K562 (cell line): ENCODE measurements around the gene NACC1. TPM values are rescaled to one million over a fixed set of nuclear protein-coding genes. Genes with fewer than 3 reads are reported as not detected.
A peak's percentile ranks its signal among the peaks of the same experiment; 100 is the strongest.

Experiments
- ATF7 ChIP-seq: fragments of 450-650 bp; IDR thresholded peaks from 2 replicates; pipeline ENCODE4 v1.7.1; 2014; ENCODE audit warnings: mild to moderate bottlenecking, moderate library complexity
- DPF2 ChIP-seq: fragments of 450-650 bp; IDR thresholded peaks from 2 replicates; pipeline ENCODE4 v1.6.1; 2016
- ETS1 ChIP-seq: conservative IDR thresholded peaks from 2 replicates; pipeline ENCODE4 v1.6.1; 2011; ENCODE audit warnings: low read depth, mild to moderate bottlenecking, low read length; ENCODE audit not compliant: control insufficient read depth
- HDAC1 ChIP-seq, 2 experiments: fragments of 450-650 bp; IDR thresholded peaks; 2 replicates each; pipeline ENCODE4 v1.6.1; 2016 to 2017; ENCODE audit warnings: inconsistent platforms in 1 of 2, mild to moderate bottlenecking in 1 of 2, moderate library complexity in 1 of 2
- HDAC2 ChIP-seq: fragments of 450-650 bp; IDR thresholded peaks from 2 replicates; pipeline ENCODE4 v1.6.1; 2016; ENCODE audit warnings: mild to moderate bottlenecking
- MAZ ChIP-seq, 2 experiments: fragments of 450-650 bp in 1 of 2; sonication (generic) in 1 of 2; formaldehyde crosslinking; IDR thresholded peaks in 1 of 2; conservative IDR thresholded peaks in 1 of 2; 2 replicates each; pipeline versions ENCODE4 v1.4.0 to v1.5.0; 2020; ENCODE audit warnings: mild to moderate bottlenecking in 1 of 2, missing genetic modification reagents in 1 of 2
- MCM7 ChIP-seq, 2 experiments: fragments of 450-650 bp; IDR thresholded peaks; 2 replicates each; pipeline ENCODE4 v1.6.1; 2016 to 2018
- NBN ChIP-seq: fragments of 450-650 bp; IDR thresholded peaks from 2 replicates; pipeline ENCODE4 v1.6.1; 2016; ENCODE audit warnings: low read depth, mild to moderate bottlenecking
- NCOA1 ChIP-seq: fragments of 450-650 bp; IDR thresholded peaks from 2 replicates; pipeline ENCODE4 v1.6.1; 2016; ENCODE audit warnings: low read depth
- NFIC ChIP-seq: fragments of 450-650 bp; IDR thresholded peaks from 2 replicates; pipeline ENCODE4 v1.6.1; 2017; ENCODE audit warnings: mild to moderate bottlenecking, inconsistent platforms
- NR1H2 ChIP-seq: sonication (generic); formaldehyde crosslinking; IDR thresholded peaks from 2 replicates; pipeline ENCODE4 v1.4.0; 2020; ENCODE audit warnings: mild to moderate bottlenecking, missing genetic modification reagents
- PHF21A ChIP-seq: fragments of 450-650 bp; IDR thresholded peaks from 2 replicates; pipeline ENCODE4 v1.6.1; 2017; ENCODE audit warnings: low read depth, borderline replicate concordance
- SMAD2 ChIP-seq: fragments of 150-350 bp; IDR thresholded peaks from 2 replicates; pipeline ENCODE4 v1.6.1; 2014; ENCODE audit warnings: low read depth, mild to moderate bottlenecking, low read length
- SMC3 ChIP-seq: conservative IDR thresholded peaks from 2 replicates; pipeline ENCODE4 v1.6.1; 2011; ENCODE audit warnings: low read depth, low read length, improper control_type of control experiment; ENCODE audit not compliant: insufficient read depth
- SRSF3 ChIP-seq: fragments of 200-400 bp; formaldehyde crosslinking; IDR thresholded peaks from 2 replicates; pipeline ENCODE4 v1.6.1; 2016; ENCODE audit warnings: mild to moderate bottlenecking, low read length, moderate library complexity; ENCODE audit not compliant: insufficient read depth
- TRIM24 ChIP-seq, 2 experiments: fragments of 450-650 bp; IDR thresholded peaks; 2 replicates each; pipeline ENCODE4 v1.6.1; 2016
- YY1 ChIP-seq, 3 experiments: IDR thresholded peaks; 2 replicates each; pipeline ENCODE4 v1.6.1; 2011; ENCODE audit warnings: low read length in 2 of 3, mild to moderate bottlenecking in 2 of 3, moderate library complexity in 2 of 3, borderline replicate concordance in 1 of 3, control low read depth in 1 of 3, low read depth in 1 of 3; ENCODE audit not compliant: insufficient read depth in 3 of 3, insufficient replicate concordance in 2 of 3, control insufficient read depth in 1 of 3, insufficient read length in 1 of 3; ENCODE audit errors: extremely low read depth in 1 of 3
- ZNF165 ChIP-seq: fragments of 250-450 bp; sonication (Bioruptor Pico); IDR thresholded peaks from 2 replicates; pipeline ENCODE4 v1.4.0; 2020; ENCODE audit warnings: borderline replicate concordance
- ZNF511 ChIP-seq: sonication (generic); formaldehyde crosslinking; IDR thresholded peaks from 2 replicates; pipeline ENCODE4 v1.8.0; 2022; ENCODE audit warnings: mild to moderate bottlenecking, missing genetic modification reagents
- ZNF644 ChIP-seq: fragments of 200-800 bp; sonication (Bioruptor generic); IDR thresholded peaks from 2 replicates; pipeline ENCODE4 v1.6.1; 2016; ENCODE audit warnings: low read depth, missing genetic modification characterization, missing compliant biosample characterization
- ZNF778 ChIP-seq: fragments of 450-650 bp; formaldehyde crosslinking; IDR thresholded peaks from 2 replicates; pipeline ENCODE4 v1.4.0; 2020; ENCODE audit warnings: mild to moderate bottlenecking, moderate library complexity
- polyA plus RNA-seq, 8 experiments: library from polyadenylated mRNA; depleted of rRNA in 4 of 8; stranded (reverse) in 5 of 8; unstranded in 3 of 8; fragments of >200 nt; fragmentation: Nextera tagmentation in 2 of 8; fragmentation: Illumina TruSeq in 1 of 8; extraction: Ambion mirVana in 2 of 8; extraction: Trizol in 1 of 8; gene quantifications; 2 replicates each; pipeline versions ENCODE4 v1.2.1 to v1.2.3, GENCODE V29; 2011 to 2014; ENCODE audit warnings: inconsistent platforms in 1 of 8, missing spikeins in 1 of 8
- total RNA-seq, 7 experiments: library from RNA; depleted of rRNA in 6 of 7; stranded (reverse); fragments of >200 nt in 6 of 7; fragmentation: Illumina TruSeq in 2 of 7; extraction: Trizol in 2 of 7; gene quantifications; 2 replicates each; pipeline versions ENCODE4 v1.2.1 to v1.2.3, GENCODE V29; 2011 to 2021; ENCODE audit warnings: low replicate concordance in 1 of 7
- TF ChIP-seq, protein P1 (sequence below): fragments of 250-450 bp; sonication (Bioruptor Pico); IDR thresholded peaks from 2 replicates; pipeline ENCODE4 v1.4.0; 2020; ENCODE audit warnings: borderline replicate concordance
- TF ChIP-seq, protein P2 (sequence below): IDR thresholded peaks from 3 replicates; pipeline ENCODE4 v1.6.1; 2011; ENCODE audit warnings: borderline replicate concordance, mild to moderate bottlenecking, moderate library complexity; ENCODE audit not compliant: insufficient read length; ENCODE audit errors: extremely low read depth

NACC1 gene
- total and polyA plus RNA-seq, 9 of the 15 experiments (the other 6 are each of a cell fraction or from before 2014, with no cell fraction given), result 0.04 to 96.6 (median 25.8) TPM

DNA sequence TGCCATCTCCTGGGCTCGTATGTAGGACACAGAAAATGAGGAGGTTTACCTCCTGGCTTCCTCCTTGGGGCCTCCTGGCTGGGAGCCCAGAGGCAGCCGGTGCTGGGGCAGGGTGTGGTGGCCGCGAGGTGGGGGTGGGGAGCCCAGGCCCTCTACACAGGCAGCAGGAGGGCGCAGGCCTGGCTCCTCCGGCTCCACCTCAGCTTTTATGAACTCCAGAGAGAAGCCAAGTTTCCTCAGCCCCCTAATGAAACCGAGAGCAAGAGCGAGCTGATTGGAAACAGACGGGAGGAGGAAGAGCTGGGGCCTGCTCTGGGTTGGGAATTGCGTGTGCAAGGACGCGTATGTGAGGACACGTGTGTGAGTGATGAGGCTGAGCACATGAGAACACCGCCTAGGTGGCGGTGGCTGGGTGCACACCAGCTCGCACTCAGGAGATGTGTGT is 38.5 kb upstream of the NACC1 start (continued):
- TF ChIP-seq ZNF511 (CRISPR knock-in tag) (no peak), ZNF778 (CRISPR knock-in tag) (no peak), MCM7 (IDR thresholded peaks at IDR 0.05) (no peak), NFIC (peak; percentile 93), SRSF3 (no peak), YY1 (IDR thresholded peaks at IDR 0.05; ENCODE audit: borderline replicate concordance in 1 of 3, control insufficient read depth in 1 of 3, extremely low read depth in 1 of 3, insufficient read depth in 3 of 3, insufficient read length in 1 of 3, insufficient replicate concordance in 2 of 3, low read depth in 1 of 3, low read length in 2 of 3) (peak in 1 of 3 experiments; percentile 10), ETS1 (0 out of 2 replicates have a peak, but pooled peaks have one; percentile 32), TRIM24 (IDR thresholded peaks at IDR 0.05) (0 out of 4 replicates have a peak, but pooled peaks of 1 of the 2 experiments have one; percentile 40), HDAC2 (no peak), SMC3 (no peak), NCOA1 (no peak), PHF21A (0 out of 2 replicates have a peak, but pooled peaks have one; percentile 57), DPF2 (peak; percentile 64; the same call in 1 of the 2 replicates), HDAC1 (IDR thresholded peaks at IDR 0.05) (0 out of 4 replicates have a peak, but pooled peaks of 1 of the 2 experiments have one; percentile 35), NBN (0 out of 2 replicates have a peak, but pooled peaks have one; percentile 30), NR1H2 (CRISPR knock-in tag) (no peak), ZNF644 (tag) (peak; percentile 53; the same call in 1 of the 2 replicates), MAZ (CRISPR knock-in tag; conservative IDR thresholded peaks at IDR 0.05 in 1 of 2, IDR thresholded peaks at IDR 0.05 in 1 of 2) (peak in 1 of 2 experiments; percentile 42; a peak in 2 of 4 replicates), ZNF165 (peak; percentile 88), SMAD2 (no peak), ATF7 (peak; percentile 28; the same call in 1 of the 2 replicates)
- TF ChIP-seq, protein P1, sequence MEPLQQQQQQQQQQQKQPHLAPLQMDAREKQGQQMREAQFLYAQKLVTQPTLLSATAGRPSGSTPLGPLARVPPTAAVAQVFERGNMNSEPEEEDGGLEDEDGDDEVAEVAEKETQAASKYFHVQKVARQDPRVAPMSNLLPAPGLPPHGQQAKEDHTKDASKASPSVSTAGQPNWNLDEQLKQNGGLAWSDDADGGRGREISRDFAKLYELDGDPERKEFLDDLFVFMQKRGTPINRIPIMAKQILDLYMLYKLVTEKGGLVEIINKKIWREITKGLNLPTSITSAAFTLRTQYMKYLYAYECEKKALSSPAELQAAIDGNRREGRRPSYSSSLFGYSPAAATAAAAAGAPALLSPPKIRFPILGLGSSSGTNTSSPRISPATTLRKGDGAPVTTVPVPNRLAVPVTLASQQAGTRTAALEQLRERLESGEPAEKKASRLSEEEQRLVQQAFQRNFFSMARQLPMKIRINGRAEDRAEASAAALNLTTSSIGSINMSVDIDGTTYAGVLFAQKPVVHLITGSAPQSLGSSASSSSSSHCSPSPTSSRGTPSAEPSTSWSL (CRISPR knock-in tag), result no peak
- TF ChIP-seq, protein P2, sequence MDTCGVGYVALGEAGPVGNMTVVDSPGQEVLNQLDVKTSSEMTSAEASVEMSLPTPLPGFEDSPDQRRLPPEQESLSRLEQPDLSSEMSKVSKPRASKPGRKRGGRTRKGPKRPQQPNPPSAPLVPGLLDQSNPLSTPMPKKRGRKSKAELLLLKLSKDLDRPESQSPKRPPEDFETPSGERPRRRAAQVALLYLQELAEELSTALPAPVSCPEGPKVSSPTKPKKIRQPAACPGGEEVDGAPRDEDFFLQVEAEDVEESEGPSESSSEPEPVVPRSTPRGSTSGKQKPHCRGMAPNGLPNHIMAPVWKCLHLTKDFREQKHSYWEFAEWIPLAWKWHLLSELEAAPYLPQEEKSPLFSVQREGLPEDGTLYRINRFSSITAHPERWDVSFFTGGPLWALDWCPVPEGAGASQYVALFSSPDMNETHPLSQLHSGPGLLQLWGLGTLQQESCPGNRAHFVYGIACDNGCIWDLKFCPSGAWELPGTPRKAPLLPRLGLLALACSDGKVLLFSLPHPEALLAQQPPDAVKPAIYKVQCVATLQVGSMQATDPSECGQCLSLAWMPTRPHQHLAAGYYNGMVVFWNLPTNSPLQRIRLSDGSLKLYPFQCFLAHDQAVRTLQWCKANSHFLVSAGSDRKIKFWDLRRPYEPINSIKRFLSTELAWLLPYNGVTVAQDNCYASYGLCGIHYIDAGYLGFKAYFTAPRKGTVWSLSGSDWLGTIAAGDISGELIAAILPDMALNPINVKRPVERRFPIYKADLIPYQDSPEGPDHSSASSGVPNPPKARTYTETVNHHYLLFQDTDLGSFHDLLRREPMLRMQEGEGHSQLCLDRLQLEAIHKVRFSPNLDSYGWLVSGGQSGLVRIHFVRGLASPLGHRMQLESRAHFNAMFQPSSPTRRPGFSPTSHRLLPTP, result no peak
